Stimulated activated CD8-positive, alpha-beta memory T cell treated with anti-CD3 and anti-CD28 coated beads, Interleukin-2, amount 100 ng/mL, for 48 hours (primary cell): ENCODE results near the gene POLD3.
"Not testable (repeated sequence)": the region's sequence is repeated elsewhere in the genome, so short reads cannot be mapped to it uniquely, and the experiment has no call there.

Source experiments
- DNase-seq, 2 donors: peaks; one replicate each; pipeline ENCODE4 v3.0.0-alpha.2; 2020; ENCODE audit warnings: low read depth in 2 of 2

Gene POLD3

GRCh38 chr11:74636630-74637184, 44.3 kb downstream of the POLD3 start:
- DNase-seq = no peak

DNA sequence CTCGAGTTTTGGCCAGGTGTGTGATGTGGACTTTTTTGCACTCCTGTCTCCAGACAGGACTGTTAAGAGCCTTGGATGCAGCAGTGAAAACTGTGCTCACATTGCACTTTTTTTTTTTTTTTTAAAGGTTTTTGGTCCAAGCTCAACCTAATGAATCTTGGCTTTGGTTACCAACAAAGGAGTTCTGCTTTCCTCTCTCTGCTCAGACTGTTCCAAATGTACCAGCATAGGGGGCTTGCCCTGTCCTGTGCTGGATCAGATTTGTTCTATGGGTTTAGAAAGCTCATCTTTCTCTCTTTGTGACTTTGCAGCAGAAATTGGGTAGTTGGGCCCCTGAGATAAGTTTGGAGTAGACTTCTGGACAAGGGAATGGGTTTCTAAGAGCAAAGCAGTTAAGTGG, 45.3 kb downstream of the POLD3 start:
- no peak for DNase-seq

- DNase-seq = no peak
Measured at GRCh38 chr11:74638869-74639268, 46.5 kb downstream of the POLD3 start.

DNA sequence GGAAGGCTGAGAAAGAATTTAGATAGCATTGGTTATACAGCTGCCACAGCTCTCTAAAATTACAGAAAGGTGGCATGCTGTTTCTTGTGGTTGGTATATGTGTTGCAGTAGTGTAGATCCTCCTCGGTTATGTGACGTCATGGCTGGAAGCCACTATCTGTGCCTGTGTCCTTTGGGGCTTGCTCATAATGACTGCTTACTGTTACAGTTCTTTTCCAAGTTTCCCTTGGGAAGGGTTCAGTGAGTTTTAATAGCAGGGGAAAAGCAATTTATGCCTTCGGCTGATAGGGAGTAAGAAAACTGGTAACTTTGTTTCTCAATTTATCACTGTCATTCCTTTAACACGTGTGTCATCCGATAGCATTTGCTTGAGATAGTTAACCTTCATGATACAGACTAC, 47.2 kb downstream of the POLD3 start:
- DNase-seq = no peak

DNA sequence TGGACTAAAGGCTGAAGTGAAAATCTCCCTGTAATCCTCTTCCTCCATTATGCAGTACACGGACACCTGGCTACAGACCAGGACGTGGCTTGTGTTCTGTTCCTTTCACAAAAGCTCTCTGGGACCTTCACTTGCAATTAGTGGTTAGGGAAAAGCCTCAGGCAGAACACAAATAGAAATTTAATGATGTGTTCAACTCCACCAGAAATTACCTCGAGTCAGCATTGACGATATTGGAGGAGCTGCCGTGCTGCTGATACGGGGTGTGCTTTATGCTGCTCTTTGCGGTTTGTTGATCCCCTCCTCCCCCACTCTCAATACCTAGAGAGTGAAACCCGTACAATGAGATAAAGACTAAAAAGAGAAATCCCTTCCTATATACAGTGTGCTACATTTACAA, 48.9 kb downstream of the POLD3 start:
- DNase-seq = no peak

- DNase-seq = no peak
Measured at GRCh38 chr11:74641905-74642304, 49.5 kb downstream of the POLD3 start.

GRCh38 chr11:74642912-74643311, 50.5 kb downstream of the POLD3 start:
- no peak for DNase-seq

DNA sequence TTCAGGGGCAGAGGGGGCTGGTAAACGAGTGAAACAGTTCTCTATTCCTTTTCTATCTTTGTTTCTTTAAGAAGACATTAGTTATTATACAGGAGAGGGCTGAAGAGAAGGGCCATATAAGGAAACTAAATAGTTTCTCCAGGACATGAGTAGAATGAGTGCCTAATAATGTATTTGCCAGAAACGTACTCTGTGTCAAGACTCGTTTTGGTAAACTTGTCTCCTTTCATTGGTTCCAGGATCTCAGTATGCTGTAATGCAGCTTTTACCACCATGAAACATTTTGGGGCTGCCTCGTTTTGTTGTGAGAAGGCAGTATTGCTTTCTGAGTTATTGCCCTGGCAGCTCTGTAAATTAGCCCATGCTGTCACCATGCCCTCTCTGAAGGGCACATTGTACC, 51.7 kb downstream of the POLD3 start:
- DNase-seq = no peak

- DNase-seq = no peak
Measured at GRCh38 chr11:74646215-74646614, 53.8 kb downstream of the POLD3 start.

GRCh38 chr11:74646954-74647353, 54.6 kb downstream of the POLD3 start:
- no peak for DNase-seq

DNA sequence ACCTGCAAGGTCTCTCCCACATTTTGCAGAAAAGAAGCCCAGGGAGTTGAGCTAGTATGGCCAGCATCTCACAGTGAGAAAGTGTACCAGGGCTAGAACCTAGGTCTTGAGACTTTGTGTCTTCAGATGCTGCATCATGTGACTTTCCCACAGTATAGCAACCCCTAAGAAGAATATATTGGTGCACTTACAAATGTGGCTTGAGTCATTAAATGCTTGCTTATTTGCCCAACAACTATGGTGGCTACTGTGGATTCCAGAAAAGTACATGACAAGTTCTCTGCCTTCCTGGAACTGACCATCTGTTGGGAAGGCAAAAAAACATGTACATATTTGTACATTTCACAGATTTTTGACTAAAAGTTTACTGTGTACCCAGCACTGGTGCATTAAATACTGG, 55.0 kb downstream of the POLD3 start:
- no peak for DNase-seq

DNA sequence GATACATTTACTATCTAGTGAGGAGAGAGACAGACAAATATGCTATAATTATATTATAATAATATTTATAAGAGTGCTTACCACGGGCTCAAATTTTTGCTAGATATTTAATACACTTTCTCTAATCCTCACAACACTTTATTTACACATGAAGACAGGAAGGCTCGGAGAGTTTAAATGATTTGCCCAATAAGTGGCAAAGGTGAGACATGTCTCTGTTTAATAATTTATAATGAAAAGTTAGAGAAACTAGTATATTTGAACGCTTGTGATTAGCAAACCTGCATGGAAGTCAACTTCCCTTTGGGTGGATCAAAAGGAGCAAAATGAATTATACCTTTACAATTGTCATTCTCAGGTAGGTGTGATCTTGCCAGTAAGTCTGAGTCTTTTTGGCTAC, 55.4 kb downstream of the POLD3 start:
- DNase-seq = no peak

GRCh38 chr11:74648894-74649293, 56.5 kb downstream of the POLD3 start:
- no peak for DNase-seq

DNA sequence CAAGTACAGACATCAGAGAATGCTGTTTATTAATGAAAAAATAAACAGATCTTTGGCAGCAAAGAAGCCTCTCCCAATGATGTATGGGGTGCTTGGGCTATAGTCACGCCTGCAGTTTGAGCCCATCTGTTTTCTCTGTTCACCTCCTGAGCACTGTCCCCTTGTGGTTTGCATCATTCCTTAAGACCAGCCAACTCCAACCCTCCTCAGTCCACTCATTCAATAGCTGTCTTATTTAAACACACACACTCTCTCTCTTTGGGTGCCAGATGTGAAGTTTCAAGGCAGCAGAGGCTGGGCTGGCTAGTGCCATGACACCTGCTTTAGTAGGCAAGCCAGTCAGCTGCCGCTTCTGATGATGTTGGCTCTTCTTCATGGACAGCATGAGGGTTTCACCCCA, 58.1 kb downstream of the POLD3 start:
- DNase-seq = no peak

DNA sequence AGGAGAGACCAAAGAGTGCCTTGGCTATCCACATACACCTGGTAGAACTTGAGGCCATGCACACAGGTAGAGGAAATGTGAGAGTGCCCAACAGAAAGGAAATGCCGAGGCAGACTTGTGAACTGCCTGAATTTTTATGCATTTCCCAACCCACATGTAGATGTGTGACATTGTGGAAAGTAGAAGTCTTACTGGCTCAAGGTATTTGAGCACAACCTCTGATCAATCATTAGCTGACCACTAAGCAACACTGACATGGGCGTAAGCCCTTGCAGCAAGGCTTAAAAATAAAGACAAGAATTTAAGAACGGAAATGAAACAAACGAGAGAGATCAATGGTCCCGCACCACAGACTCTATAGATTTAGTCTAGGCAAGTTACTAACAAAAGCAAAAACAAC, 62.6 kb downstream of the POLD3 start:
- DNase-seq = no peak

DNA sequence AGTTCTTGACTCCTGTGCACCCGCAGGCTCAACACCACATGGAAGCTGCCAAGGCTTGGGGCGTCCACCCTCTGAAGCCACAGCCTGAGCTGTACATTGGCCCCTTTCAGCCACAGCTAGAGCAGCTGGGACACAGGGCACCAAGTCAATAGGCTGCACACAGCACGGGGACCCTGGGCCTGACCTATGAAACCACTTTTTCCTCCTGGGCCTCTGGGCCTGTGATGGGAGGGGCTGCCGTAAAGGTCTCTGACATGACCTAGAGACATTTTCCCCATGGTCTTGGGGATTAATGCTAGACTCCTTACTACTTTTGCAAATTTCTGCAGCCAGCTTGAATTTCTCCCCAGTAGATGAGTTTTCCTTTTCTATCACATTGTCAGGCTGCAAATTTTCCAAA, 66.7 kb downstream of the POLD3 start:
- not testable (repeated sequence) for DNase-seq

- DNase-seq = no peak
Measured at GRCh38 chr11:74662487-74663103, 70.2 kb downstream of the POLD3 start.

DNA sequence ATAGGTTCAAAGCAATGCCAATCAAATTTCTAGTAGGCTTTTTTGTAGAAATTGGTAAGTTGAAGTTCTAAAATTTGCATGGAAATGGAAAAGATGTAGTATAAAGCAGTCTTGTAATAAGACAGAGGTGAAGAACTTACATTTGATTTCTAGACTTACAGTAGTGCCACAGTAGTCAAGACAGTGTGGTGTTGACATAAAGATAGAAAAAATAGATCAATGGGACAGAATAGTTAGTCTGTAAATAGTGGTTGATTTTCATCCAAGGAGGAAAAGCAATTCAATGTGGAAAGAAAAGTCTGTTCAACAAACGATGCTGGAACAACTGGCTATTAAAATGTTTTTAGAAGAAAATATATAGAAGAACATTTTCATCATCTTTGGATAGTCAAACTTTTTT, 70.9 kb downstream of the POLD3 start:
- no peak for DNase-seq

DNA sequence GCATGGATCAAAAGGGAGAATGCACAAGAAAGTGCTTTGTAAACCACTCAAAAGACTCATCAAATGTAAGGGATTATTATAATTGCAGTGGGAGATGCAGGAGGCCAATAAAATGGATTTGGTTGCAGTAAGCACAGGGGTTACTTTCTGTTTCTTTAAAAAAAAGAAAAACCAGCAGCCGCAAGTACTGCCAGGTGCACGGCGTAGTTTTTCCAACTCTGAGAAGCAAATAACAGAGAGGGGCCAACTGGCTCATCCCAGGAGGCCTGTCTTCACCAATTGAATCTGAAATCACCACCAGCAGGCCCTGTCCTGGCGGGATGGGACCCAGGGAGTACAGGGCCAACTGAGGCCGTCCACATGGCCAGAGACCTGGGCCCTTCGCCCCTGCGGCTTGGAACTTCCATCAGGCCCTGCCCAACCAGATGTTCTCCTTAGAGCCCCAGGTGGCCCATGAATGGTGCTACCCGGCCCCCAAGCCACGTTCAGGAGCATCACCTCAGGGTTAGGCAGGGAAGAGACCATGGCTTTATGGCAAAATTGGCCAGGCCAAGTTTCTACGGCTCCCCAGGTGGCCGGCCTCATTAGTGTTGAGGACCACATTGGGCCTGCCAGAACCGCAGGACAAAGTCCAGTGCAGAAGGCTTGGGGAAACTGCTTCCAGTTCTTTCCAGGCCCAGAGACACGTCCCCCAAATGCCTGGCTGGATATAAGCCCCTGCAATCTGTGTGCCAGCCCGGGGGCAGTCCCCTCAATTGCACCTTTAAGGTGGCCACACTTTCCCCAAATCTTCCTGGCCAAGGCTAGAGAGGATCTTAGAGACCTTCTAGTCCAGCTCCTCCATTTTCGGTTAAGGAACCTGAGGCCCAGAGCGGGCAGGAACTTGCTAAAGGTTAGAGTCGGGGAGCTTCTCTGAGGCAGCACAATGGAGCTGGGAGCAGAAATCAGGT, 77.1 kb downstream of the POLD3 start:
- no peak for DNase-seq

GRCh38 chr11:74670171-74670570, 77.8 kb downstream of the POLD3 start:
- no peak for DNase-seq

DNA sequence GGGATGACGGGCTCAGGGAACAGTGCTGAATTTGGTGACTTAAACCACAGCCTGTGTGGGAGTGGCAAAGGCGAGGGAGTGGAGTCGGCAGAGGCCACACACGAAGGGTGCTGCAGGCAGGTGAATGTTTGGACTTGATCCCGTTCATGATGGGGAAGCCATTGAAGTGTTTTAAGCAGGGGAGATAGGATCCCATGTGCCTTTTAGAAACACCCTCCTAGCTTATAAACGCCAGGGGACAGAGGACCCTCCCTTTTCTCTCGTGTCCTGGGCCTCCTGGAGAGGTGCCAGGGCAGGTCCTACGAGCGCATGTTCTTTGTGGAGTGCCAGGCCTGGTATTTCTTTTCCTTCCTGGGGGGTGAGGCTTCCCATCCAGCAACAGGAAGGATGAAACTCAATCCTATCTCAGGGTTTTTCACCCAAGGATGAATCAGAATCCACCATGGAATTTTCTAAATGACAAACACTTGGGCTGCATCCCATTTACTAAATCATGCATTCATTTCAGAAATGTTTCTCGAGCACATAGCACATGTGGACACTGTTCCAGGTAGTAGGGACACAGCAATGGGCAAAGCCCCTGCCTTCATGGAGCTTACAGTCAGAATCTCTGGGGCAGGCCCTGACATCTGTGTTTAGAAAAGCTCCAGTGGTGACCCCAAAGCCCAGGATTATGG, 79.3 kb downstream of the POLD3 start:
- no peak for DNase-seq

GRCh38 chr11:74672332-74672955, 80.1 kb downstream of the POLD3 start:
- DNase-seq = no peak
